NCI-H1092 (cell line): ENCODE data around the gene ABHD16B.
"Not testable (repeated sequence)": the region's sequence is repeated elsewhere in the genome, so short reads cannot be mapped to it uniquely, and the experiment has no call there.

Source experiments
- DNase-seq: peaks from one replicate; lab custom pipeline; 2025; lab: John Stamatoyannopoulos, UW

The ABHD16B gene

DNA sequence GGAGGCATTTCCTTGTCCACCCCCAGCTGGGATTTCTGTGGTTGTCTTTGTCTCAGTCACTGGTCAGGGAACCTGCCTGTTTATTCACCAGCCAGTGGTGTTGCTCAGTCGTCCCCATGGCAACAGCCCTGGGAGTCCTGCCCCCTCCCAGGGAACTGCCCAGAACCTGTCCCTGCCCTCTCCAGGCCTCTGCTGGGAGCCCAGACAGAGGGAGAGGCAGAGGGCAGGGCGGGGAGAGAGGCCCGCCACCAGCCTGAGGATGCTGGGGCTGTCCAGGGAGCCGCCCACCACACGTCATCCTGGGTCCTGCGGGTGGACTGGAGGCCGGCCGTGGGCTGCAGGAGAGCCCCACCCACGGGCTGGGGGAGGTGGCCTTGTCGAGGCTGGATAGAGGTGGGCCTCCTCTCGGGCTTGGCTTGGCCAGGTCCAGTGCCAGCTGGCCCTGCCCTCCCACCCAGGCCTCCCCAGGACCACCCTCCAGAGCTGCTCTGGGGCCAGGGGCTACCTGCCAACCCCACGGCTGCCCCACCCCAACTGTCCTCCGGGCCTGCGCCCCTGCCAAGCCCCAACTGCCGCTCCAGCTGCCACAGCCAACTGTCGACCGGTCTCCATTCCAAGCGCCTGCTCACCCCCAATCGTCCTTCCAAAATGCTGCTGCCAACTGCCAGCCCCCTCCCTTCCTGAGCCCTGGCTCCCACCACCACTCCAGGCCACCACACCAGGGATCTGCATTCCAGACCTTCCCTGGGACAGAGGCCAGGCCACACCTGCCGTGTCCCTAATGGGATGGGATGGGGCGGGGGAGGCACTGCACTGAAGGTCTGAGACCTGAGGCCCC lies 26.1 kb upstream of the ABHD16B start:
- DNase-seq, result peak; percentile 59

DNA sequence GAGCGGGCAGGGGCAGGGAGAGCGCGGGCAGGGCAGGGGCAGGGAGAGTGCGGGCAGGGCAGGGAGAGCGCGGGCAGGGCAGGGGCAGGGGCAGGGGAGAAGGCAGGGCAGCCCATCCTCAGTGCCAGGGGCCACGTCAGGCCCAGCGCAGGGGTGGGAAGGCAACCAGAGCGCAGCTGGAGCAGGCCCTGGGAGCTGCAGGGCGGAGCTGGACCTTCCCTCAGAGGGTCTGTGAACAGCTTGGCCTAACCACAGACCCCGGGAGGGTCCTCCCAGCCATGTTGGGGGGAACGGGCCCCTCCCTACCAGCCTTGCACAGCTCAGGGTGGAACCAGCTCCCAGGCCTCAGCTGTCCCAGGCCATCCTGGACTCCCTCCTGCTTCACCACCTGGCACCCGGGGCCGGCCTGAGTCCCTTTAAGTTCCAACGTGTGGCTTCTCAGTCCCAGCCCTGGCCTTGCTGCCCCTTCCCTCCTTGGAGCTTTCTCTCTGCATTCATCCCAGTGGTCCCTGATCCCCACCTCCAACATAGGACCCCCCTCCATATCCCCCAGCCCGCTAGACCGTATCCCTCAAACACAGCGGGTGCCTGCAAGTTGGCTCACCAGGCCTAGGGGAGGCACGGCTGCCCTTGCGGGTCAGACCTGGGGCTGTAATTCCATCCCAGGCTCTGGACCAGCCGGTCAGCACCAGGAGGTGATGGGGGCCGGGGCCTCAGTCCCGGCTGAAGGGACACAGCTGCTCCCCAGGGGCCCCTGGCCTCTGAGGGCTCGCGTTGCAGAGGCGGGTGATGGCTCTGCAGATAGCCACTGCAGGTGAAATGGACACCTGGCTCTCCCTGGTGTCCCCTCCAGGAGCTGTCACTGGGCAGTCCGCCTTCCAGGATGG lies 24.6 kb upstream of the ABHD16B start:
- no peak for DNase-seq

DNA sequence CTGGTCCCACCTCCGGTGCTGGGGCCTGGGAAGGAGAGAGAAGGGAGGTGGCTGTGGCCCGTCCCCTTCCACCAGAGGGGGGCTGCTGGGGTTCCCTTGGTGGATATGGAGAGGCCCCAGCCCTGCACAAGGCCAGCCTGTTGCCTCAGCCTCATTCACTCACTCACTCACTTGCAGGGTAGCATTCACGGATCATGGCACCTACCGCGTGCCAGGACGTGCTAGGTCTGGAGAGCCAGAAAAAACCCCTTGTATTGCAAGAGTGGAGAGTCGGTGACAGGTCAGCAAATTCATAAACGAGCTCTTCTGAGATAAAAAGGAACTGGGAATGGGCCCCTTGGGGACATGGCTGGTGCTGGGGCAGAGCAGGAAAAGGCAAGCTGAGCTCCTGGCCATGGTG lies 23.8 kb upstream of the ABHD16B start:
- no peak for DNase-seq

DNA sequence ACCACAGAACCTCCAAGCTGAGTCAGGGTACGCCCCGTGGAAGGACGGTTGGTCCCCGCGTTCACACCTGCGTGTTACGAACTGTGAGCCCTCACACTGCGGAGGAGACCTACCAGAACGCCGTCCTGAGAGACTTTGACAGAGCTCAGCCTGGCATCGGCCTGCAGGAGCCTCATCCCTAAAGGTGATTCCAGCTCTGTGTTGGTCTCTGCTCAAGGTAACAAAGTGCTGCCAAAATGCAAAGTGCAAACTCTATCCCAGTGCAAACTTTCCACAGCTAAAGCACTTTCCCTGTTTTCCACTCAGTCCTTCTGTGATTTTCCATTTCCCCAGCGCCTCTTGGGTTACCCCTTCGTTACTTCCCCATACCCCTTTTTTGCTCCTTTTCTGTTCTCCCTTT lies 21.7 kb upstream of the ABHD16B start:
- no peak for DNase-seq

DNA sequence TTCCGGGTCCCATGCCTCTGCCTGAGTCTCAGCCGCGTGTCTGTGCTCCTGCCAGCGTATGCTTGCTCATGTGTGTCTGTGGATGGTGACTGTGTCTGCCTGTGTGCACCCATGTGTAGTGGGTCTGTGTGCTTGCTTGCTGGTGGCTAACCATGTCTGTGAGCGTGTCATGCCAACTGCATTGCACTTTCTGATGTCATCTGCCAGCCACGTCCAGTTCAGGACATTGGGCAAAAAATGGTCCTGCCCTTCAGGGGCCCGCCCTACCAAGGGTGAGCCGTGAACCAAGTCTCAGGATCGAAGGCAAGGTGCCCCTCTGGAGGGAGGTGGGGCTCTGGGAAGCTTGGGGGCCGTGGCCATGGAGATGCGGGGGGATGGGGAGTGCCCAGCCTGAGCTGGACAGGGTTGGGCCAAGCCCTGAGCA lies 20.9 kb upstream of the ABHD16B start:
- no peak for DNase-seq

DNA sequence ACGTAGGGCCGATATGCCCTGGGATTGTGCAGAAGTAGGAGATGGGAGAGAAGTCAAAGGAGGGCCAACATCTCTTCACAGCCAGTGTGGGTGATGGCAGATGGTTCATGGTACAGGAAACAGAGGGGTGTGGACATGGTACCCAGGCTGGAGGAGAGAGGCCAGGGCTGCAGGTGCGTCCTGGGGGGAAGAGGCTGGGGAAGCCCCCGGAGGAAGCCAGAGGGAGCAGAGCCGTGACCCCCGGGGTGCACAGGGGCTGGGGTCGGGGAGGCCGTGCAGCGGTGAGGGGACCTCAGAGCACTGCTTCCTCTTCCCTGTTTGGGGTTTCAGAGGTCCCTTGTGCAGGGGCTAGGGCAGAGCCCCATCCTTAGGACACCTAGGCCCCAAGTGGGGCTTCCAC lies 19.0 kb upstream of the ABHD16B start:
- no peak for DNase-seq

DNA sequence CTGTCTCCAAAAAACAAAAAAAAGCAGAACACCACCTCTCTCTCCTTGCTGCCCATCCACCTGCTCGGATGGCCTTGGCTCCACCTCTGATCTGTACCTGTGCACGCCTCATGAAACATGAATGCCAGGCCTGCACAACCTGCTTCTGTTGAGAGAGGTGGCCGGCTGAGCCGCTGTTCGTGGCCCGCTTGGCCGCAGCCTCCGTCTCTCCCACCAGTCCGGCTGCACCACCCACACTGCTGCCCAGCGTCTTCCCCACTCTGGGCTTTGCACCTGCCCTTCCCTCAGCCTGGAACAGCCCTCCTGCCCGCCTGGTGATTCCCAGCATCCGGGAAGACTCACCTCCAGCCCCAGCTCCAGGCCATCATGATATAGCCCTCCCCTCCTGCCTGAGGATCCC lies 18.1 kb upstream of the ABHD16B start:
- DNase-seq, result no peak

DNA sequence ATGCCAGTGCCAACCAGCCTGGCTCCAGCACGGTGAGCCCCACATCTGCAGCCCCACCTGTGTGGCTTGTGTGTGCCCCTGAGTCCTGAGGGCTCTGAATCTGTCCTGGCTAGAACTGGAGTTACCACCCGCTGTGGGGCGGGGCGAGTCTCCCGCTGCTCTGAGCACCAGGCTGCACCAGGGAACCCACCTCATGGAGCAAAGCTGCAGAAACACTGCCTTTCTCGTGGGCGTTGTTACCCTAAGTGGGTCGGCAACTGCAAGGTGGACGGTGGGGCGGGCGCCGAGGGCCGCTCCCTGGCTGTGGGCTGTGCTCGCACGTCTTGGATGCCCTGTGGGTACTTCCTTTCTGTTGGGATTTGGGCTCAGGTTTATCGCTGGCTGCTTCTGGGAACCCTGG lies 17.5 kb upstream of the ABHD16B start:
- no peak for DNase-seq

DNA sequence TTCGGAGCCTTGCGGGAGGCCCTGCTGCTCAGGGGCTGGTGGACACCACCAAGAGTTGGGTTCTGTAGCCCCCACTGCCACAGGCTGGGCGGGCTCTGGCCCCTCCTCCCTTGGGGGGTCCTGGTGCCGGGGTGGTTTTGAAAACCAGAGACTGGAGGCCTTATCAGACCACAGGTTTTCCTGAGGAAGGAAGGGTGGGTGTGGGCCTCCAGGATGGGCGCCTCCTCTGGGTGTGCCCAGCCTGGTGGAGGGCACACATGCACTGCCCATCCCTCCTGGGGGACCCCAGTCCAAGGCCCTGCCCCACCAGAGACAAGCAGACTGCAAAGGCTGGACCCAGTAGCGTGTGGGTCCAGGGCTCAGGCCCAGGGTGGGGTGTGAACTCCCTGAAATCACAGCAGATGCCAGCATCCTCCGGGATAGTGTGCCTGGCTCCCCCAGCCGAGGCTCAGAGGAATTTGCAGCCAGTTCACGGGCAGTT lies 16.7 kb upstream of the ABHD16B start:
- DNase-seq, result no peak

DNA sequence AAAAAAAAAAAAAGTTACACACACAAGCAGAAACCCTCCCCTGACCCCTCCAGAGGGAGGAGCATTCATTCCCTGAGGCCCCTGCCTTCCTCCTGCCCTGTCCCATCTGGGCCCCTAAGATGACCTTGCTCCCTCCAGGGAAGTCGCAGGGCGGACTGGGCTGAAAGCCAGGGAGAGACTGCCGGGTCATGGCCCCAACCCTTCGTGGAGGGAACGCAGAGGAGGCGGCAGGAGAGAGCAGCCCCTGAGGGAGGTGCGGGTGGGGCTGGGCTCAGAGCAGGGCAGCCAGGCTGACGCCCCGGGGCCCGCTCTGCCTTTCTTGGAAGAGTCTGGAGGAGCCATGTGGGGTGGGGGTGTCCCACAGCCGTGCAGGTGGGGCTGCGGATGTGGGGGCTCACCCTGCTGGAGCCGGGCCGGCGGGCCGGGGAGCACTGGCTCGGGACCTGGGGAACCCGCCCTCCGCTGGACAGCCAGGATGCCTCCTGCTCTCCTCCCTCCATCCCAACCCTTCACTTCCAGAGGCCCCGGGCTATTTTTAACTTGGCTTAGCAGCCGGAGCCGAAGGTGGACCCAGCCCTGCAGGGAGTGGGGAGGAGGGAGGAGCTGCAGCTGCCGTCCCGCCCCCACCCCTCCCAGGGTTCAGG lies 15.0 kb upstream of the ABHD16B start:
- DNase-seq, result no peak

DNA sequence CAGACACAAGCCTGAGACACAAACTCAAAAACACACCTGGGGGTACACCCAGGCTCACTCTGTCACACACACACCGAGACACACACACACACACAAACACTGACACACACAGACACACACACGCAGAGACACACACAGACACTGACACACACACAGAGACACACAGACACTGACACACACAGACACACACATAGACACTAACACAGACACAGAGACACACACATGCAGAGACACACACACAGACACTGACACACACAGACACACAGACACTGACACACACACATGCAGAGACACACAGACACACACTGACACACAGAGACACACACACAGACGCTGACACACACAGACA lies 14.4 kb upstream of the ABHD16B start:
- no peak for DNase-seq

DNA sequence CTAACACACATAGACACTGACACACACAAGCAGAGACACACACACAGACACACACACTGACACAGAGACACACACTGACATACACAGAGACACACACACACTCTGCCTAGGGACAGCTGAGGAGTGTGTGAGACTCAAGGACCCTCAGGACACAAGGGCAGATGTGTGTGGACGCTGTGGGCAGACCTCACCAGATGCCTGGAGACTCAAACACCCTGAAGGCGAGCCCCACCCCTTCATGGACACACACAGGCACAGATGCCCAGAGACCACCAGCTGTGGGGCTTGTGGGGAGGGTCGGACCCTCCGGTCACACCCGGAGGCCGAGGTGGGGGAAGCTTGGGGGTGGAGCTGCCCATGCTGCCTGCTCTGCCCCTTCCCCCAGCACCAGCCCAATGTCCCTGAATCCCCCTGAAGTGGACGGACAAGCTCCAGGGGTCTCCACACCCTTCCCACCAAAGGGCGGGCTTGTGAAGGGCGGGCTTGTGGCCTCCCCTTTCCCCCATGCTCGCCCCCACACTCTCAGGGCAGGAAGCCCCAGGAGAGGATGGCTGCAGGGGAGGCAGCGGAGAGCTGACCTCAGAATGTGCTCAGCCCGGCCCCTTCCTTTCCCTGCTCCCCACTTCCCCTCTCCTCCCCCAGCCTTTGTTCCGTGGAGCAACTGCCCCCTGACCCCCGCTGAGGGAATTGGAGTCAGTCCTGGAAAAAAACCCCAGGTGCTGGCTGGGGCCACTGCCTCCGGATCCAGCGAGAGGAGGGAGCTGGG lies 13.9 kb upstream of the ABHD16B start:
- no peak for DNase-seq

DNA sequence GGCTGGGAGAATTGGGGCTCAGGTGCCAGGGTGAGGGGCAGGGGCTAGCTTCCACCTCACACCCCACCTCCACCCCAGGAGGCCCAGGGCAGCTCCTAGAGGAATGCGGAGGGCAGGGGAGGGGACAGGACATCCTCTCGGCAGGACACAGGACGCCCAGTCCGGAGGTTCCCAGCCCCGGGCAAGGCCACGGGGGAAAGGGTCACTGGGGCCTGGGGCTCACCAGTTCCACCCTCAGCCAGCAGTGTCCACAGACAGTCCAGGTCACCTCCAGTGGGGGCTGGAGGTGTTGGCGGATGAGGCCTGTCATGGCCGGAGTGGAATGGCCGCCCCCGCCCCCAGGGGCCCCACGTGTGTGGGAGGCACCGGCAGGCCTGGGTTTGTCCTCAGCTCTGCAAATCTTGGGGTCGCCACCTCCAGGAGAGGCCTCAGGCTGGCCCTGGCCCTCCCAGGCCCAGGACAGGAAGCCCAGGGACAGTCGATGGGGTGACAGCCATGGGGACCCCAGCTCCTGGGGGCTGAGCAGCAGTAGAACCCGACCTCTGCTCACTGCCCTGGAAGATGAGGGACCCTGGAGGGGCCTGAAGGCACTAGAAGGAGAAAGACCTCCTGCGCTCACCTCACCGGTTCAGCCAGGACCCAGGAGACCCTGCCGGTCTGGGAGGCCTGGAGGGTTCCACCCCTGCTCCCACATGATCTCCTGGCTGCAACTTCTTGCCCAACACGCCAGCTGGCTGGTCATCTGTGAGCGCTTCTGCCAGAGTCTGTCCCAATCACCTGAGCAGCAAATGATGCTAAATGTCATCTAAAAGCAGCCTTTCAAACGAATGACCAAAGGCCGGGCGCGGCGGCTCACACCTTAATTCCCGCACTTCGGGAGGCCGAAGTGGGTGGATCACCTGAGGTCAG lies 13.0 kb upstream of the ABHD16B start:
- DNase-seq, result no peak

DNA sequence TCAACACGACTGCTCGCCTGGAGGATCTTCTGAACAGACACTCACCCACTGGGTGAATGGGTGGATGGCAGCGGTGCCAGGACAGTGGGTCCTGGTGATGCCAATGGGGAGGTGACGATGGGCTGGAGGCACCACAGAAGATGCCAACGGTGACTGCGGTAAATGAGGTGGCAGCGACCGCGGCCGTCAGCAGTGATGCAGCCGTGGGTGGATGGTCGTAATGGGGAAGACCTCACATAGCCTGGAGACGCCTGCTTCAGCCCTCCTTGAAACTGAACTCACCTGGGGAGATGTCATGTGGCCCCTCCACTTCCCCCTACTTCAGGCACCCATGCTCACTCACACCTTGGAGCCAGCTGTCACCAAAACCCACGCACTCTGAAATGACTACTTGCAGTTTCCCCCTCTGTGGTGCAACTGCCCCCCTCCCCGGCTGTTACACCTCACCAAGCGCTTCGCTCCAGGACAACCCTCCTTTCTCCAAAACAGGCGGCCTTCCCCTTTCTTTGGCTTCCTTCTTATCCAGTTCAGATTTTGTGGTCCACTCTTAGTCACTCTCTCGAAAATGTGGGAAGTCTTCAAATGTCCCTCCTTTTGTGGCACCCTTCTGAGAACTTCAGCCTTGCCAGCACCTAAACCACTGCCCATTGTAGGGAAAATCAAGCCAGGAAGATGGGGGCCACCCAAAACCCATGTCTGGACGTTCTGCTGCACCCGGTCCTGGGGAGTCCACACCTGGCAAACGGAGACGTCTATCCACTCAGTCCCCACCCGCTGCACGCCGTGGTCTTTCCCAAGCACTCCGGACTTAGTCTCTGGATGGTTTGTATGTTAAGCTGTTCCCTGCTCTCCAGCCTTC lies 10.4 kb upstream of the ABHD16B start:
- DNase-seq, result no peak

DNA sequence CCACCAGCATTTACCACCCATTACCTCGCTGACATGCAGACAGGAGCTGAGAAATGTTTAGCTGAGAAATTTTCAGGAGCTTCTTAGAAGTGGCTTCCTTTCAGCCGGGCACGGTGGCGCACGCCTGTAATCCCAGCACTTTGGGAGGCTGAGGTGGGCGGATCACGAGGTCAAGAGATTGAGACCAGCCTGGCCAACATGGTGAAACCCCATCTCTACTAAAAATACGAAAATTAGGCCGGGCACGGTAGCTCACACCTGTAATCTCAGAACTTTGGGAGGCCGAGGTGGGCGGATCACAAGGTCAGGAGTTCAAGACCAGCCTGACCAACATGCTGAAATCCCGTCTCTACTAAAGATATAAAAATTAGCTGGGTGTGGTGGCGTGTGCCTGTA lies 9.8 kb upstream of the ABHD16B start:
- not testable (repeated sequence) for DNase-seq

DNA sequence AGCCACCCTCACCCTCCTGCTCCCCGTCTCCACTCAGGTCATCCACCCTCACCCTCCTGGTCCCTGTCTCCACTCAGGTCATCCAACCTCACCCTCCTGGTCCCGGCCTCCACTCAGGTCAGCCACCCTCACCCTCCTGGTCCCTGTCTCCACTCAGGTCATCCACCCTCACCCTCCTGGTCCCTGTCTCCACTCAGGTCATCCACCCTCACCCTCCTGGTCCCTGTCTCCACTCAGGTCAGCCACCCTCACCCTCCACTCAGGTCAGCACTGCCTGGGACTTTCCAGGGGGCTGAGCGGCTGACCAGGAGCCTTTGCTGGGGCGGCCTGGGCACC lies 7.6 kb upstream of the ABHD16B start:
- DNase-seq, result not testable (repeated sequence)

DNA sequence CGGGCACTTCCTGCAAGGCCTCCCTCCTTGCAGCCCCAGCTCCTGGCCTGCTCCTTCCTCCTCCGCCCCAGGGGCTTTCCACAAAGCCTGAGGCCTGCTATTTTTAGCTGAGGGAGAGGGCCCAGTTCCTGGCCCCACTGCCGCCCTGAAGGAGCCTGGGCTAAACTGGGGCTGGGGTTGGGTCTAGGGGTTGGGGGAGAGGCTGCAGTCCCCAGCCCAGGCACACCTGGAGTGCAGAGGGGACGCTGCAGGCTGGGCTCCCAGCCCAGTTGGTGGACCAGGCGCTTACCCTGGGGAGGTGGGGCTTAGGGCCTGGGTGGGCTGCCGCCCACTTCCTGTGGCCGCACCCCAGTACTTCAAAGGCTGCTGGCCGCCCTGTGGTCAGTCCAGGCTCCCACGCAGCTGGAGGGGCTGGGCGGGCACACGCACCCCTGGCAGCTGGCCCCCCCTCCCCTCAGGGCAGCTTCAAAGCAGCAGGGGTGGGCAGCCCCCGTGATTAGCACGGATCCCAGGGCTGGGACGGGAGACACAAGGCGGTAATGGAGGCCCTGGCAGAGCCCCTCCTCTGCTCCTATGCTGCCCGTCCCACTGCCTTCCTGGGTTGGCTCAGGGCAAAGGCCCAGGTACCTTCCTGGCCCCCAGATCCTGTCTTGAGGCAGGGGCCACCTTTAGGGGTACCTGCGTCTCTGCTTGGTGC lies 7.1 kb upstream of the ABHD16B start:
- DNase-seq, result no peak

DNA sequence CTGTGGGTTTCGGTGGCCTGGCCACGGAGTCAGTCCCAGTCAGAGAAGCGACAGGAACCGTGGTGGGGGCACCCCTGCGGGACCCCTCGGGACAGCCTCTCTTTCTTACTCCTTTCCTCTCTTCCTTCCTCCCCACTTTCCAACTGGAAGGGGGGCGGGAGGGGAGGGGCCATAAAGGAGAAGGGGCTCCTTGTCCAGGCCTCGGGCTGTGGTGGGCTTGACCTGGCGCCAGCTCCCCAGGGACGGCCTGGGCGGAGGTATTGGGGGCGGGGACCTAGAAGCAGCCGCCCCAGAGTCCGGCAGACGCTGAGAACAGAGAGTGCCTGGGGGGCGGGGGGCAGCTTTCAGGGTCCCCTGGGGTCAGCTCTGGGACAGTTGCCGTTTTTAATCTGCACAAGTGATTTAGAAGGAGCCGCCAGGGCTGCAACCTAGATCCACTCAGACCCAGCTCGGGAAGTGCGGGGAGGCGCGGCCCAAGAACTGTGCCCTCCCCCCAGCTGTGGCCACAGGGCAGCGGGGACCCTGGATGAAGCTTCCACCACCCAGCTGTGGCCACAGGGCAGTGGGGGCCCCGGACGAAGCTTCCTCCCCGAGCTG lies 6.4 kb upstream of the ABHD16B start:
- no peak for DNase-seq
